NCI-H226 (cell line): ENCODE measurements around the gene CDH22.

Source experiments
- DNase-seq: peaks from one replicate; pipeline ENCODE4 v3.0.0-alpha.2; 2015

The CDH22 gene

GRCh38 chr20:46235077-46235476 lies 73.2 kb downstream of the CDH22 start:
- no peak for DNase-seq

GRCh38 chr20:46233701-46234100 lies 74.6 kb downstream of the CDH22 start:
- no peak for DNase-seq

- DNase-seq: no peak
Measured at GRCh38 chr20:46232539-46232938, 75.8 kb downstream of the CDH22 start.

GRCh38 chr20:46230801-46231282 lies 77.5 kb downstream of the CDH22 start:
- DNase-seq: peak; percentile 41

- DNase-seq: no peak
Measured at GRCh38 chr20:46230106-46230491, 78.2 kb downstream of the CDH22 start.

GRCh38 chr20:46229478-46230105 lies 78.7 kb downstream of the CDH22 start:
- DNase-seq: peak; percentile 27

DNA sequence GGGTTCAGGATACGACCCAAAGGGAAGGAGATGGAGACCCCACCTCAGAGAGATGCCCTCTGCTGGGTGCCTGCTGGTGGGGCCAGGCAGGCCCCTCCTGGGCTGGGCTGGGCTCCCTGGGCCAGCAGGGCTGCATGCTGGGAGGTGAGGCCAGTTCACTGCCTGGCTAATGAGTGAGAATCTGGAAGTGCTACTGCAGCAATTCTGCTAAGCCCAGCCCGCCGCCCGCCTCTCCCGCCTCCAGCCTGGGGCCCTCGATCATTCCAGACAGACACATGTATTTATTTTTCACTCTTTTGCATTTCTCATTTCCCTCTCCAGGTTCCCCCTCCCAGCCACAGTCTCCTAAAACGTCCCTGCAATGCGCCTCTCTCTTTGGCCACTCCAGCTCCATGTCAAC lies 79.6 kb downstream of the CDH22 start:
- DNase-seq: no peak

GRCh38 chr20:46227272-46227767 lies 81.0 kb downstream of the CDH22 start:
- DNase-seq: no peak

DNA sequence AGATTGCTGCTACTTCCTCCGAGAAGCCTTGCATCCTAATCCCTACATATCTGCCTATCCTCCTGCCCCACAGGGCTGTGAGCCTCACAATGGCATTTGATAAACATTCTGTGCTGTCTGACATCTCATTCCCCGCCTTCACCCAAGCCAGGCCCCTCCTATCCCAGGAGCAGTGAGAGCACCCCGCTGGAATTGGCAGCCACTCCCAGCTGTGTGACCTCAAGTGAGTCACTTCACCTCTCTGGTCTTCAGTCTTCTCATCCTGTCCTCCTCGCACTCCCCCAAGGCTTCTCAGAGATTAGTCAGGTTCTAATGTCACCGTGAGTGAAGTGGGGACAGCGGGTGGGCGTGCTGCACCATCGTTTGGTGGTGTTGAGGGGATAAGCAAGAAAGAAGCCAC lies 81.7 kb downstream of the CDH22 start:
- peak; percentile 59 for DNase-seq

DNA sequence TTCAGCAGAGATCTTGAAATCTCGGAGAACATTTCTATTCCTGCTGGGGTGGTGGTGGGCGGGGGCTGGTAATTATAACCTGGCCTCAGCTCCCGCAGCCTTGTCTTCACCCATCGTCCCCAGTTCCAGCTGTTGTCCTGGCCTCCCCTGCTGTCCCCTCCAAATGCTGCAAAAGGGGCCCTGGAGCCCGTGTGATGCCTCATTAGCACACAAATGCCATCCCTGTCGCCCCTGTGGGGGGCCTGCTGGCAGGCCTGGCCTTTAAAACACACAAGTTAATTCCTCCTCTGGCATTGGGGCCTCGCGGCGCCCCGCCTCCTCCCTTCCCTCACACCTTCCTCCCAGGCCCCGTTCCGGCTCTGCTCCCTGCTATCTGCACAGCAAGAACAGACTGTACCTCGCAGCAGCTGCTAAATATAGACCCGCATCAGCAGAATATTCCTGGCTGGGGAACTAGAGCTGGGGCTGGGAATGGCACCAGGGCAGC lies 85.7 kb downstream of the CDH22 start:
- DNase-seq: no peak

DNA sequence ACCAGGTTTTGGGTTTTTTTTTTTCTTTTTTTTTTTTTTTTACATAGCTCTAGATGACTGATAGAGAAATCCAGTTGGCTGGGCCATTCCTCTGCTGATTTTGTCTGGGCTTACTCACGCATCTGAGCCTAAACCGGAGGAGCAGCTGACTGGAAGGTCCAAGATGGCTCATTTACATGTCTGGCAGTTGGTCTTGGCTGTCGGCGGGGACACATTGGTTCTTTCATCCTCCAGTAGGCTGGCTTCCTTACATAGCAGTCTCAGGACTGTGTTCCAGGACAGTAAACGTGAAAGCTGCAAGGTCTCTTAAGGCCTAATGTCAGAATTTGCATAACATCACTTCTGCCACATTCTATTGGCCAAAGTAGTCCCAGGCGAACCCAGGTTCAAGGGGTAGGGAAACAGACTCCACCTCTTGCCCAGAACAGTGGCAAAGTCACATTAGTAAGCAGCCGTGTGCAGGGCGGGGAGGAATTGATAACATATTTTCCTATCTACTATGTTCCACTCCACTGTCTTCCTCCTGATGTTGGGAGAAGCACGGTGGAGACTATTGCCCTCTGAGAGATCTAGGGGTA lies 87.0 kb downstream of the CDH22 start:
- no peak for DNase-seq

- DNase-seq: no peak
Measured at GRCh38 chr20:46220455-46221207, 87.7 kb downstream of the CDH22 start.

DNA sequence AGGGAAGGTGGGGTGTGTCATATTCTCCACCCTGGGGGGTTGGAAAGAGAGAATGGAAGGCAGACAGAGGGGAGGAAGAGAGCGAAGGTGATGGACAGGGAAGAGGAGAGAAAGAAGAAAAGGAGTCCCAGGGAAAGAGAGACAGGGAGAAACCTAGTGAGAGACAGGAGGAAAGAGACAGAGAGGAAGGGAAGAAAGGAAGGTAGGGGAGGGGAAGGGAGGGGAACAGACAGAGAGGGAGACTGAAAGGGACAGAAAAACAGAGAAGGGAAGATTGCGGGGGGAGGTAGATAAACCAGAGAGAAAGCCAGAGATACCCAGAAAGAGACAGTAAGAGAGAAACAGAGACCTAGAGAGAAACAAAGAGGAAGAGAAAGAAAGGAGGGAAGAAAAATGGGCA lies 88.4 kb downstream of the CDH22 start:
- DNase-seq: no peak

DNA sequence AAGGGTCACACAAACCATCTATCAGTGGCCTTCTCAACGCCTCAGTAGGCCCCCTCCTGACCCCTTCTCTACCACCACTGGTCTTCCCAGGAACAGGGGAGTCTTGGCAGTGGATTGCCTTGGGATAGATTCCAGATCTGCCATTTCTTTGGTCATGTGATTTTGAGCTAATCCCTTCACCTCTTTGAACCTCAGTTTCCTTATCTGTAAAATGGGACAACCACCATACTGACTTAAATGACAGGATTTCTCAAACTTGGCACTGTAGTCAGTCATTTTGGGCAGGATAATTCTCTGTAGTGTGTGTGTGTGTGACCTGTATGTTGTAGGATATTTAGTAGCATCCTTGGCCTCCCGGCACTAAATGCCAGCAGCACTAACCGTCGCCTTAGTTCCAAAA lies 89.1 kb downstream of the CDH22 start:
- DNase-seq: no peak

DNA sequence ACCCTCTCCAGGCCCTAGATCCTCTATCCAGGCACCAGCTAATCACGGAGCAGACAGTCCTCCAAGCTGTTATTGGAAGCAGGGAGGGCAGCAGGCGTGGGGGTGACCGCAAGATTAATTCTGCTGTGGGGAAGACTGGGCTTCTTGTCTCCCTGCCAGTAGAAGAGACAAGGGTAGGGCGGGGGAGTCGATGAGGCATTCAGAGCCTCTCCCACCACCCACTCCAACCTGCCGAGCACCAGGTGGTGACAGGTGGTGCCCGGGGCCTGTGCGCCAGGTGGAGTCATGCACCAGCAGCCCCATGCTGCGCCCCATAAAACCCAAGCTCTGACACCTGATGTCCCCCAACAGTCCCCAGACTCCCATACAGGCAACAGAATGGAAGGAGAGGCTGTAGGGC lies 89.6 kb downstream of the CDH22 start:
- DNase-seq: no peak

DNA sequence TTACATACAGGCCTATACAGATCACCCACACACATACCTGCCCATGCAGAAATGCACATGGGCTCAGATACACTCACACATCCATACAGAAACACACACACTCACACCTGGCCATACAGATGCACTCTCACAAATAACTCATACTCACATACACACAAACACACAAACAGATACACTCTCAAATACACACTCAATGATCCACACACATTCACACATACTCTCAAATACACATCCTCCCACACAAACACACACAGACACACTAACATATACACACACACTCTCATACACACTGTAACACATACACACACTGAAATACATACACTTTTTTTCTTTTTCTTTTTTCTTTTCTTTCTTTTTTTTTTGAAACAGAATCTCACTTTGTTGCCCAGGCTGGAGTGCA lies 90.7 kb downstream of the CDH22 start:
- DNase-seq: no peak

GRCh38 chr20:46216770-46217464 lies 91.4 kb downstream of the CDH22 start:
- DNase-seq: no peak

- DNase-seq: no peak
Measured at GRCh38 chr20:46215913-46216707, 92.2 kb downstream of the CDH22 start.

- DNase-seq: no peak
Measured at GRCh38 chr20:46214824-46215488, 93.3 kb downstream of the CDH22 start.

DNA sequence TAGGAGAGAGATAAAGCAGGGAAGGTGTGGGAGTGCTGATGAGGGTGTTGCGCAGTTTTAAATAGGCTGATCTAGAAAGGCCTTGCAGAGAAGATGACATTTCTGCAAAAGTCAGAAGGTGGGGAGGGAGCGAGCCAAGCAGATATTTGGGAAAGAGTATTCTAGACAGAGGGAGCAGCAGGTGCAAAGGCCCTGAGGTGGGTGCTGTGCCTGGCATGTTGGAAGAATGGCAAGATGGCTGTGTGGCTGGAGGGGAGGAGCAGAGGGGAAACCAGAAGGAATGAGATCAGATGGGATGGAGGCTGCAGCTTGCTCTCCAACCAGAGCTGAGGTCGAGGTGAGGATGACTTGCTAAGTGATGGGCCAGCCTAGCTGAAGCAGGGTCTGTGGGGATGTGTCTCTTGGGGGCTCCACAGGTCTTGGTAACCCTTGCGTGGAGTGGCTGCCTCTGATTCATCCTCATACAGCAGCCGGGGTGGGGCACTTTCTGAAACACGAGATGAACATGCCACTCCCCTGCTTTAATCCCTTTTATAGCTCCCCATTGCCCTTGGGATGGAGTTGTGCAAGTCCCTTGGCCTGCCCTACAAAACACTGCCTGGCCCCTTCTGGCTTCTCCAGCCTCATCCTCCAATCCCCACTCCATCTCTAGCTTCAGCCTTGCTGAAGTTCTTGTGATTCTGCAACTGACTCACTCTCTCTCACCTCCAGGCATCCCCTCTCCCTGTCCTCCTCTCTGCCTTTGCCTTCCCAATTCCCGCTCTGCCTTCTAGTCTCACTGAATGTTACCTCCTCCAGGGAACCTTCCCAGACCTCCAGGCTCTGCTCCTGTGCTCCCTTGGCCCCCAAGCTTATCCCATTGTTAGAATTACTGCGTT lies 94.1 kb downstream of the CDH22 start:
- no peak for DNase-seq

GRCh38 chr20:46212876-46213275 lies 95.4 kb downstream of the CDH22 start:
- no peak for DNase-seq
